Lower leg skin (tissue), 3 donors: ENCODE measurements around the gene PARVG.

Experiments
- CTCF ChIP-seq, 3 donors: fragments of 450-650 bp; IDR thresholded peaks; one replicate each; pipeline ENCODE4 v1.5.1; 2016; ENCODE audit warnings: antibody characterized with exemption in 3 of 3, mild to moderate bottlenecking in 3 of 3, moderate library complexity in 2 of 3
- POLR2A ChIP-seq, 2 donors: fragments of 450-650 bp; IDR thresholded peaks; one replicate each; pipeline ENCODE4 v1.6.1; 2016 to 2017; ENCODE audit warnings: antibody characterized with exemption in 2 of 2, mild to moderate bottlenecking in 1 of 2, moderate library complexity in 1 of 2

DNA sequence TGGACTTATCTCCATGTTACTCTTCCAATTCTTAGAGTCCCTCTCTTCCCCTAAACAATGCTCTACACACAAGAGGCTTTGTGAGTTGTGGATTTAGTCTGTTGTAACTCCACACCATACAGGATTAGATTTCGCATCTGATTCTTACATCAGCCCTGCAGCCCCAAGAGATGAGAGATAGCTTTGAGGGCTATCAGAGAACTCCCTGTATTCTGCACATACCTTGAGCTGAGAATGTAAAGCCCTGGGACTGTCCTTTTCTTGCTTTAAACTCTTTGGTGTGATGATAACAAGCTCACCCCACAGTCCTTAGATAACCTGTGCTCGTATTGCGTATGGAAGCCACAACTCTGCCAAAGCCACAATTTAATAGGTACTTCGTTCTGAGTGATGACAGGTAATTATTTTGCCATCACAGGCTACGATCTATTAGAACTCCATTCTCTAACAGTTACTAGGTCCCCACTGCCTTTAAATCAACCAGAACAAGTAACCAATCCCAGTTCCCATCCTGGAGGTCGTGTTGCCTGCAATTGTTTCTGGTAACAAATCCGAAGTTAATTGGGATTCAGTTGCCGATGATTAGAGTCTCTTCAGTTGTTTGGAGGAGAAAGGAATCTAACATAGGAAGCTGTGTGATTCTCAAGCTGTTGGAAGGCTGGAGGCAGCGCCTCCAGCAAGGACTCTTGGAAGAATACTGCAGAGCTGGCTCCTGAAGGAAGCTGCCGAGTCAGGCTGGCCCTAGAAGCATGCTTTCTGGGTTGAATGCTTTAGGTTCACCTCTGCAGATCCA lies 1.3 kb upstream of the PARVG start:
- no peak for TF ChIP-seq CTCF (IDR thresholded peaks at IDR 0.05)
- TF ChIP-seq POLR2A (IDR thresholded peaks at IDR 0.05), result no peak
